Hindlimb muscle (tissue), 1 donor: ENCODE measurements around the gene THRA. TPM values are rescaled to one million over a fixed set of nuclear protein-coding genes. Genes with fewer than 3 reads are reported as not detected.

ENCODE experiments used
- DNase-seq: peaks from one replicate; pipeline ENCODE4 v3.0.0-alpha.2; 2013
- polyA plus RNA-seq: library from polyadenylated mRNA; unstranded; fragments of 120-200 nt; gene quantifications from one replicate; pipeline ENCODE4 v1.2.1, GENCODE V29; 2013; ENCODE audit not compliant: insufficient read length

THRA gene
- polyA plus RNA-seq: 85.6 TPM

- peak; percentile 81 for DNase-seq
These were observed at the start of gene THRA for GRCh38 chr17:40062329-40063186. Gene THRA (plus strand): TSS chr17:40062965. CDS start chr17:40074489, 11,524 bp downstream.

GRCh38 chr17:40014375-40014980 lies 48.3 kb upstream of the THRA start:
- no peak for DNase-seq

- DNase-seq: no peak
These were observed 47.5 kb upstream of the THRA start, which contains the start of gene CSF3 for GRCh38 chr17:40015005-40015997. Gene CSF3 (plus strand): TSS chr17:40015440. CDS start chr17:40015475, 35 bp downstream.

GRCh38 chr17:40015998-40016985 lies 46.5 kb upstream of the THRA start:
- DNase-seq: no peak

GRCh38 chr17:40017422-40018080 lies 45.2 kb upstream of the THRA start:
- peak; percentile 53 for DNase-seq

GRCh38 chr17:40018211-40019121 lies 44.3 kb upstream of the THRA start:
- DNase-seq: peak; percentile 63

- peak; percentile 42 for DNase-seq
These were observed 43.4 kb upstream of the THRA start for GRCh38 chr17:40019140-40019991.

- DNase-seq: no peak
These were observed 42.6 kb upstream of the THRA start for GRCh38 chr17:40020146-40020545.

GRCh38 chr17:40021451-40021971 lies 41.3 kb upstream of the THRA start:
- no peak for DNase-seq

GRCh38 chr17:40022497-40022896 lies 40.3 kb upstream of the THRA start:
- no peak for DNase-seq

GRCh38 chr17:40022961-40023541 lies 39.7 kb upstream of the THRA start:
- no peak for DNase-seq

- DNase-seq: no peak
These were observed 39.0 kb upstream of the THRA start for GRCh38 chr17:40023590-40024292.

- DNase-seq: no peak
These were observed 37.9 kb upstream of the THRA start for GRCh38 chr17:40024901-40025300.

GRCh38 chr17:40025559-40025958 lies 37.2 kb upstream of the THRA start:
- no peak for DNase-seq

- no peak for DNase-seq
These were observed 36.6 kb upstream of the THRA start for GRCh38 chr17:40025991-40026815.
